Sigmoid colon (tissue), 7 donors: ENCODE measurements around the gene SUGCT. TPM values are rescaled to one million over a fixed set of nuclear protein-coding genes. Genes with fewer than 3 reads are reported as not detected.

Experiments
- DNase-seq: peaks from one replicate; pipeline ENCODE4 v3.0.0-alpha.2; 2019
- H3K27ac ChIP-seq, 4 donors: fragments of 200-600 bp; sonication (generic); one replicate each; pipeline ENCODE4 v1.5.1; 2016 to 2019; ENCODE audit warnings: mild to moderate bottlenecking in 1 of 4
- H3K27me3 ChIP-seq, 3 donors: fragments of 200-600 bp; sonication (generic); one replicate each; pipeline ENCODE4 v1.5.1; 2019; ENCODE audit warnings: mild to moderate bottlenecking in 1 of 3
- H3K36me3 ChIP-seq, 4 donors: fragments of 200-600 bp; sonication (generic); one replicate each; pipeline ENCODE4 v1.5.1; 2016 to 2019
- H3K4me1 ChIP-seq, 4 donors: fragments of 200-600 bp; sonication (generic); one replicate each; pipeline ENCODE4 v1.5.1; 2017 to 2019
- H3K4me3 ChIP-seq, 4 donors: fragments of 200-600 bp; sonication (generic); one replicate each; pipeline ENCODE4 v1.5.1; 2017 to 2019; ENCODE audit warnings: mild to moderate bottlenecking in 2 of 4, moderate library complexity in 1 of 4
- H3K9me3 ChIP-seq, 4 donors: fragments of 200-600 bp in 3 of 4; sonication (generic) in 3 of 4; one replicate each; pipeline versions ENCODE4 v1.5.1 to v1.6.1; 2013 to 2019
- EP300 ChIP-seq, 4 donors: sonication (generic); formaldehyde crosslinking; IDR thresholded peaks; one replicate each; pipeline ENCODE4 v1.6.1; 2017; ENCODE audit warnings: antibody characterized with exemption in 4 of 4
- POLR2A ChIP-seq, 2 donors: fragments of 450-650 bp; IDR thresholded peaks; one replicate each; pipeline ENCODE4 v1.6.1; 2016; ENCODE audit warnings: antibody characterized with exemption in 2 of 2, mild to moderate bottlenecking in 2 of 2, moderate library complexity in 2 of 2
- POLR2AphosphoS5 ChIP-seq, 4 donors: sonication (generic); formaldehyde crosslinking; IDR thresholded peaks; one replicate each; pipeline ENCODE4 v1.6.1; 2017; ENCODE audit warnings: antibody characterized with exemption in 4 of 4
- WGBS, 2 donors: extraction: QIAGEN DNeasy Blood & Tissue Kit; methylation state at CpG; one replicate each; pipeline ENCODE4 v1.1.7; 2013; 5-methylcytosine and 5-hydroxymethylcytosine counted together
- intact Hi-C: fragments of 100-400 bp; cut with DNase I; formaldehyde crosslinking; loops from one replicate; pipeline ENCODE4 v1.15.1; 2023
- polyA plus RNA-seq, 3 donors: library from polyadenylated mRNA; stranded (reverse); fragments of 200-250 nt; gene quantifications; one replicate each; pipeline ENCODE4 v1.2.3, GENCODE V29; 2013
- total RNA-seq, 4 donors: library from RNA; depleted of rRNA; stranded (reverse); fragments of >200 nt; gene quantifications; one replicate each; pipeline ENCODE4 v1.1.0, GENCODE V29; 2016
- TF ChIP-seq, protein P1 (sequence below), 4 experiments: fragments of 450-650 bp in 3 of 4; fragments of 200-600 bp in 1 of 4; IDR thresholded peaks; one replicate each; pipeline ENCODE4 v1.5.1; 2016 to 2019; ENCODE audit warnings: antibody characterized with exemption in 4 of 4, mild to moderate bottlenecking in 3 of 4, moderate library complexity in 2 of 4
- donor health status: healthy with polysubstance abuse.
- donor health status: Bipolar disorder and iron deficiency.
- donor health status: healthy.

SUGCT gene
- total and polyA plus RNA-seq, 7 donors = 2.3 to 25.9 (median 6.3) TPM

DNA sequence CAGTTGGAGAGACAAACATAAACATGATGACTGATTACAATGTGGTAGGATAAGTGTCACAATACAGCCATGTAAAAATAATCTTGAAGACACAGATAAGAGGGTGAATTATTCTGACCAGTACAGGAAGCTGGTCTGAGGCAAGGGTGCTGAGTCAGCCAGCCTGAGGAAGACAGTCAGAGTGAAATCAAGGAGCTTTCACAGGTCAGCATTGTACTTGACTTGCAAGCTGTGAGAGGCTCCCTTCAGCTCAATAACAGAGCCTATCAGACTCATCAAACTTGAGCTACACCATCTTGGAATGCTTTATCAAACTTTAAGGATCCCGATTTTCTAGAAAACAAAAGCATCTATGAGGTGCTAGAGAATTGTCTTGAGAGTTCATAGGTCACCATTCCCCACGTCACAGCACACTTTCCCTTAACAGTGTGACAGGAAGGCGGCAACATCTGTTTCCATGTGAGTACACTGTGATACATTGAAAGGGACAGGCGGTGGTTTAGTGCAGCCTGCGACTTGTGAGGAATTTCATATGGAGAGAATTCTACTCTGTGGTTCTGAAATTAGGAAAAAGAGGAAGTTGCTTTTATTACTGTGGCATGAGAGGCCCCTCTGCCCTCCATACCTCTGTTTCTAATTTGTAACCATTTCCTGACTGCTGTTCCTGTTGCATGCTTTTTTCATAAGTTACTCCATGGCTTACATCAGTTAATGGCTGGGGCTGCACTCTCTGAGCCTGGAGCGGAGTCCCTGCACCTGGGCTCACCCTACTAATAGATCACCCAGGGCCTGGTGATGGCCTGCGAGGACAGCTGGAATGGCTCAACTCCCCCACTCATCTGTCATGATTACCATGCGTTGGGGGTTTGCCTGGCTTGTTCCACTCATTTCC, 417.1 kb downstream of the SUGCT start:
- Histone ChIP-seq H3K27me3 (no peaks in the 10 kb centered on the region), H3K4me3 (no peak overlapping the region), H3K4me1 (no peaks in the 10 kb centered on the region), H3K9me3 (no peaks in the 10 kb centered on the region), H3K27ac (no peak overlapping the region), H3K36me3 (no peaks in the 10 kb centered on the region)
- intact Hi-C loops = no loop called here
- 38 to 74% methylated on average over 8 of the region's 8 CpGs for WGBS, 2 donors
- TF ChIP-seq EP300 (IDR thresholded peaks at IDR 0.05) (no peak), POLR2A (IDR thresholded peaks at IDR 0.05) (no peak), POLR2AphosphoS5 (IDR thresholded peaks at IDR 0.05) (no peak)
- TF ChIP-seq, protein P1, sequence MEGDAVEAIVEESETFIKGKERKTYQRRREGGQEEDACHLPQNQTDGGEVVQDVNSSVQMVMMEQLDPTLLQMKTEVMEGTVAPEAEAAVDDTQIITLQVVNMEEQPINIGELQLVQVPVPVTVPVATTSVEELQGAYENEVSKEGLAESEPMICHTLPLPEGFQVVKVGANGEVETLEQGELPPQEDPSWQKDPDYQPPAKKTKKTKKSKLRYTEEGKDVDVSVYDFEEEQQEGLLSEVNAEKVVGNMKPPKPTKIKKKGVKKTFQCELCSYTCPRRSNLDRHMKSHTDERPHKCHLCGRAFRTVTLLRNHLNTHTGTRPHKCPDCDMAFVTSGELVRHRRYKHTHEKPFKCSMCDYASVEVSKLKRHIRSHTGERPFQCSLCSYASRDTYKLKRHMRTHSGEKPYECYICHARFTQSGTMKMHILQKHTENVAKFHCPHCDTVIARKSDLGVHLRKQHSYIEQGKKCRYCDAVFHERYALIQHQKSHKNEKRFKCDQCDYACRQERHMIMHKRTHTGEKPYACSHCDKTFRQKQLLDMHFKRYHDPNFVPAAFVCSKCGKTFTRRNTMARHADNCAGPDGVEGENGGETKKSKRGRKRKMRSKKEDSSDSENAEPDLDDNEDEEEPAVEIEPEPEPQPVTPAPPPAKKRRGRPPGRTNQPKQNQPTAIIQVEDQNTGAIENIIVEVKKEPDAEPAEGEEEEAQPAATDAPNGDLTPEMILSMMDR (IDR thresholded peaks at IDR 0.05) = no peak
- DNase-seq = no peak

DNA sequence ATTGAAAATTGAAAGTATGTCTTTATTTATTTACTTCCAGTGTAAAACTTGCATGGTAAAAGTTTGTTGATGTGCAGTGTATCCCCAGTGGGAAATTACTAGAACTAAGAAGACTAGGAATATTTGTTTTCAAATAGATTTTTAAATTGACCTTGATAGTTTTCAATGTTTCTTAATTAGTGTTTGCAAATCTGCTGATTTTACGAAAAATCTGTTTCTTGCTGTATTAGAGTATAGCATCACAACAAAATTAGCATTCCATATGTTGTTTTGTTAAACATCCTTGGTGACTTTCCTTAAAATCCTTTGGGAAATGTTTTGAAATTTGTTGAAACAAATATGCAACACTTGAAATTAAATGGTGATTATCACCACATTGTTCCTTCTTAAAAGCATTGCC, 425.9 kb downstream of the SUGCT start:
- Histone ChIP-seq H3K27ac (no peak overlapping the region), H3K4me3 (no peak overlapping the region), H3K4me1 (no peaks in the 10 kb centered on the region), H3K27me3 (no peaks in the 10 kb centered on the region), H3K9me3 (no peaks in the 10 kb centered on the region), H3K36me3 (no peaks in the 10 kb centered on the region)
- WGBS, 2 donors = 87 to 93% methylated on average over 1 of the region's 1 CpG
- TF ChIP-seq POLR2AphosphoS5 (IDR thresholded peaks at IDR 0.05) = no peak
- TF ChIP-seq EP300 (IDR thresholded peaks at IDR 0.05) = no peak
- TF ChIP-seq, protein P1 (IDR thresholded peaks at IDR 0.05) = no peak
- TF ChIP-seq POLR2A (IDR thresholded peaks at IDR 0.05) = no peak
- no peak for DNase-seq
- intact Hi-C loops = no loop called here

- H3K36me3 ChIP-seq = no peaks in the 10 kb centered on the region
- 71 to 87% methylated on average over 5 of the region's 5 CpGs for WGBS, 2 donors
- H3K27me3 ChIP-seq = no peaks in the 10 kb centered on the region
- peaks cover 0 to 7% (median 0%) of the 10 kb centered on the region in 4 donors for H3K4me1 ChIP-seq
- H3K4me3 ChIP-seq = no peak overlapping the region
- DNase-seq = no peak
- TF ChIP-seq POLR2AphosphoS5 (IDR thresholded peaks at IDR 0.05) (no peak), POLR2A (IDR thresholded peaks at IDR 0.05) (no peak), EP300 (IDR thresholded peaks at IDR 0.05) (no peak)
- TF ChIP-seq, protein P1 (IDR thresholded peaks at IDR 0.05) = no peak
- no peaks in the 10 kb centered on the region for H3K9me3 ChIP-seq
- intact Hi-C loops = no loop called here
- no peak overlapping the region for H3K27ac ChIP-seq
Measured at GRCh38 chr7:40566879-40567278, 432.1 kb downstream of the SUGCT start.

- intact Hi-C loops = no loop called here
Measured at GRCh38 chr7:40569326-40569725, 434.5 kb downstream of the SUGCT start.

More at GRCh38 chr7:40569326-40569725, 434.5 kb downstream of the SUGCT start:
- Histone ChIP-seq H3K9me3 (no peaks in the 10 kb centered on the region), H3K27me3 (no peaks in the 10 kb centered on the region), H3K27ac (no peak overlapping the region), H3K4me3 (no peak overlapping the region), H3K4me1 (peaks cover 0 to 7% (median 0%) of the 10 kb centered on the region in 4 donors), H3K36me3 (no peaks in the 10 kb centered on the region)
- WGBS, 2 donors = 88 to 90% methylated on average over 3 of the region's 3 CpGs
- TF ChIP-seq EP300 (IDR thresholded peaks at IDR 0.05) (no peak), POLR2AphosphoS5 (IDR thresholded peaks at IDR 0.05) (no peak), POLR2A (IDR thresholded peaks at IDR 0.05) (no peak)
- TF ChIP-seq, protein P1 (IDR thresholded peaks at IDR 0.05) = no peak
- DNase-seq = no peak
